GM12878 (cell line): Measurements from ENCODE around the gene SLC2A8. TPM values are rescaled to one million over a fixed set of nuclear protein-coding genes. Genes with fewer than 3 reads are reported as not detected.

Experiments
- ATAC-seq: fragments of 200-7000 bp; cut with Tn5 transposase; 3 replicates; pipeline ENCODE4 v1.9.1; 2020; ENCODE audit warnings: mild to moderate bottlenecking, moderate library complexity
- BruUV-seq: library from RNA; stranded (reverse); fragments of 400-500 nt; replicated peaks from 2 replicates; lab custom pipeline; 2021; lab: Mats Ljungman, UMichigan
- CTCF ChIA-PET: fragments of 300-600 bp; sonication (Branson Sonifier 250); formaldehyde crosslinking; extraction: SDS; loops from one replicate; lab custom pipeline; 2021; ENCODE audit warnings: inconsistent platforms; lab: Yijun Ruan, JAX
- POLR2A ChIA-PET: fragments of 350-600 bp; formaldehyde crosslinking; extraction: SDS; loops from one replicate; lab custom pipeline; 2021; ENCODE audit warnings: inconsistent platforms; lab: Charles Lee
- RAD21 ChIA-PET: fragments of 300-600 bp; sonication (Branson Sonifier 250); formaldehyde crosslinking; loops from one replicate; lab custom pipeline; 2023; ENCODE audit warnings: antibody characterized with exemption; ENCODE audit not compliant: unreplicated experiment; lab: Charles Lee
- SMC1A ChIA-PET: fragments of 300-600 bp; sonication (Branson Sonifier 250); formaldehyde crosslinking; loops from one replicate; lab custom pipeline; 2023; ENCODE audit not compliant: unreplicated experiment, uncharacterized antibody; lab: Charles Lee
- DNase-seq: peaks from one replicate; pipeline ENCODE4 v3.0.0-alpha.2; 2011; ENCODE audit warnings: low read depth, low spot score
- FAIRE-seq: peaks from 3 replicates; lab custom pipeline; 2011; peaks lifted over from hg19 to GRCh38; lab: Jason Lieb, UNC
- H2AFZ ChIP-seq: 2 replicates; pipeline ENCODE4 v1.6.0; 2011; ENCODE audit warnings: low read depth, low read length, control low read depth; ENCODE audit not compliant: control insufficient read depth
- H3K27ac ChIP-seq: 2 replicates; pipeline ENCODE4 v1.5.1; 2011; ENCODE audit warnings: control low read depth; ENCODE audit not compliant: control insufficient read depth, insufficient read depth
- H3K27me3 ChIP-seq, 2 experiments: replicated peaks in 1 of 2; 2 replicates each; pipeline versions ENCODE4 v1.6.0 to v1.6.1; 2011; ENCODE audit warnings: low read length in 1 of 2; ENCODE audit not compliant: control insufficient read depth in 2 of 2, insufficient read depth in 2 of 2
- H3K36me3 ChIP-seq, 2 experiments: 2 replicates each; pipeline ENCODE4 v1.5.1; 2011; ENCODE audit warnings: low read length in 1 of 2; ENCODE audit not compliant: control insufficient read depth in 2 of 2, insufficient read depth in 2 of 2
- H3K4me1 ChIP-seq: 2 replicates; pipeline ENCODE4 v1.6.1; 2011; ENCODE audit warnings: mild to moderate bottlenecking, low read length, moderate library complexity, mixed read lengths; ENCODE audit not compliant: control insufficient read depth, insufficient read depth
- H3K4me2 ChIP-seq: 2 replicates; pipeline ENCODE4 v1.6.0; 2011; ENCODE audit warnings: control low read depth; ENCODE audit not compliant: control insufficient read depth, insufficient read depth
- H3K4me3 ChIP-seq: fragments of 200-600 bp; sonication (generic); 2 replicates; pipeline ENCODE4 v1.5.1; 2016
- H3K79me2 ChIP-seq: 2 replicates; pipeline ENCODE4 v1.6.0; 2011; ENCODE audit warnings: low read length; ENCODE audit not compliant: control insufficient read depth, insufficient read depth
- H3K9ac ChIP-seq: 2 replicates; pipeline ENCODE4 v1.8.0; 2011; ENCODE audit warnings: low read length, control low read depth, mixed read lengths; ENCODE audit not compliant: control insufficient read depth, insufficient read depth
- H3K9me3 ChIP-seq: replicated peaks from 3 replicates; pipeline ENCODE4 v1.5.1; 2011; ENCODE audit warnings: mild to moderate bottlenecking, low read length; ENCODE audit not compliant: control insufficient read depth, insufficient read depth
- H4K20me1 ChIP-seq: 2 replicates; pipeline ENCODE4 v1.6.0; 2011; ENCODE audit not compliant: control insufficient read depth, insufficient read depth
- BMI1 ChIP-seq: fragments of 450-650 bp; IDR thresholded peaks from 2 replicates; pipeline ENCODE4 v1.6.1; 2016; ENCODE audit warnings: mild to moderate bottlenecking, moderate library complexity, borderline replicate concordance
- CBX3 ChIP-seq: fragments of 200-600 bp; sonication (generic); IDR thresholded peaks from 2 replicates; pipeline ENCODE4 v1.6.1; 2016; ENCODE audit warnings: low read depth, borderline replicate concordance
- DPF2 ChIP-seq: fragments of 450-650 bp; IDR thresholded peaks from 2 replicates; pipeline ENCODE4 v1.6.1; 2017; ENCODE audit warnings: mild to moderate bottlenecking
- EED ChIP-seq: sonication (generic); IDR thresholded peaks from 2 replicates; pipeline ENCODE4 v1.6.1; 2016; ENCODE audit warnings: antibody characterized with exemption, low read depth
- GABPA ChIP-seq: IDR thresholded peaks from 2 replicates; pipeline ENCODE4 v1.6.1; 2014; ENCODE audit warnings: antibody characterized with exemption, low read depth, mild to moderate bottlenecking, inconsistent platforms
- HSF1 ChIP-seq: fragments of 150-350 bp; IDR thresholded peaks from 2 replicates; pipeline ENCODE4 v1.6.1; 2014; ENCODE audit warnings: mild to moderate bottlenecking, low read depth, low read length
- MEF2A ChIP-seq: IDR thresholded peaks from 2 replicates; pipeline ENCODE4 v1.6.1; 2011; ENCODE audit warnings: low read depth, mild to moderate bottlenecking, low read length, moderate library complexity; ENCODE audit not compliant: insufficient read depth
- NFIC ChIP-seq: IDR thresholded peaks from 2 replicates; pipeline ENCODE4 v1.6.1; 2012; ENCODE audit warnings: low read depth, mild to moderate bottlenecking, inconsistent platforms, low read length, moderate library complexity
- NR2C2 ChIP-seq: IDR thresholded peaks from 2 replicates; pipeline ENCODE4 v1.6.1; 2011; ENCODE audit warnings: borderline replicate concordance, low read depth; ENCODE audit not compliant: control insufficient read depth, insufficient read length
- NRF1 ChIP-seq: conservative IDR thresholded peaks from 2 replicates; pipeline ENCODE4 v1.6.1; 2011; ENCODE audit warnings: mild to moderate bottlenecking, low read depth, low read length, improper control_type of control experiment
- POLR2AphosphoS2 ChIP-seq: IDR thresholded peaks from 2 replicates; pipeline ENCODE4 v1.6.1; 2011; ENCODE audit warnings: low read depth, mild to moderate bottlenecking, low read length, improper control_type of control experiment, moderate library complexity
- POLR2AphosphoS5 ChIP-seq: IDR thresholded peaks from 2 replicates; pipeline ENCODE4 v1.6.1; 2011; ENCODE audit warnings: mild to moderate bottlenecking, low read length, inconsistent platforms
- RAD51 ChIP-seq: fragments of 450-650 bp; IDR thresholded peaks from 2 replicates; pipeline ENCODE4 v1.6.1; 2016; ENCODE audit warnings: moderate library complexity, mild to moderate bottlenecking, inconsistent platforms
- SMAD5 ChIP-seq: IDR thresholded peaks from 2 replicates; pipeline ENCODE4 v1.6.1; 2016; ENCODE audit warnings: antibody characterized with exemption, low read depth
- SUPT20H ChIP-seq: IDR thresholded peaks from 2 replicates; pipeline ENCODE4 v1.6.1; 2011; ENCODE audit warnings: low read depth, mild to moderate bottlenecking, low read length, moderate library complexity, borderline replicate concordance; ENCODE audit not compliant: control insufficient read depth
- TCF3 ChIP-seq: IDR thresholded peaks from 2 replicates; pipeline ENCODE4 v1.6.1; 2012; ENCODE audit warnings: low read depth, mild to moderate bottlenecking, low read length, borderline replicate concordance; ENCODE audit not compliant: insufficient read depth
- TCF7 ChIP-seq: IDR thresholded peaks from 2 replicates; pipeline ENCODE4 v1.6.1; 2014; ENCODE audit warnings: antibody characterized with exemption, borderline replicate concordance
- WGBS: methylation state at CpG from one replicate; pipeline ENCODE4 v1.1.6; 2016; ENCODE audit warnings: low lambda C conversion rate; ENCODE audit not compliant: insufficient replicate concordance, insufficient coverage; ENCODE audit errors: missing lambda C conversion rate; 5-methylcytosine and 5-hydroxymethylcytosine counted together
- in situ Hi-C: fragments of 300-500 bp; cut with MboI; formaldehyde crosslinking; loops from 9 replicates; pipeline ENCODE4 v1.14.3; 2018; ENCODE audit warnings: mixed read lengths
- intact Hi-C: fragments of 100-400 bp; cut with micrococcal nuclease; formaldehyde crosslinking; loops from one replicate; pipeline ENCODE4 v1.14.2; 2022; ENCODE audit not compliant: unreplicated experiment
- polyA plus RNA-seq, 11 experiments: library from polyadenylated mRNA; depleted of rRNA in 4 of 11; unstranded in 6 of 11; stranded (reverse) in 5 of 11; fragments of >200 nt; fragmentation: Nextera tagmentation in 4 of 11; fragmentation: Illumina TruSeq in 1 of 11; extraction: Ambion mirVana in 4 of 11; extraction: Trizol in 1 of 11; gene quantifications; 1 replicate in 1 of 11; 2 replicates in 10 of 11; pipeline versions ENCODE4 v1.2.1 to v1.2.3, GENCODE V29; 2011 to 2016; ENCODE audit warnings: inconsistent platforms in 2 of 11, missing spikeins in 2 of 11, low read depth in 1 of 11
- total RNA-seq, 4 experiments: library from RNA; depleted of rRNA in 3 of 4; stranded (reverse); fragments of >200 nt in 3 of 4; fragmentation: Illumina TruSeq in 1 of 4; extraction: Trizol in 1 of 4; gene quantifications; 2 replicates each; pipeline versions ENCODE4 v1.2.1 to v1.2.3, GENCODE V29; 2013 to 2021
- TF ChIP-seq, protein P1 (sequence below): fragments of 450-650 bp; formaldehyde crosslinking; IDR thresholded peaks from 2 replicates; pipeline ENCODE4 v1.4.0; 2022; ENCODE audit warnings: mild to moderate bottlenecking, moderate library complexity

Gene SLC2A8
- total and polyA plus RNA-seq, 10 of the 15 experiments (the other 5 are each of a cell fraction or from before 2014, with no cell fraction given) = 0.31 to 22.7 (median 10.0) TPM

DNA sequence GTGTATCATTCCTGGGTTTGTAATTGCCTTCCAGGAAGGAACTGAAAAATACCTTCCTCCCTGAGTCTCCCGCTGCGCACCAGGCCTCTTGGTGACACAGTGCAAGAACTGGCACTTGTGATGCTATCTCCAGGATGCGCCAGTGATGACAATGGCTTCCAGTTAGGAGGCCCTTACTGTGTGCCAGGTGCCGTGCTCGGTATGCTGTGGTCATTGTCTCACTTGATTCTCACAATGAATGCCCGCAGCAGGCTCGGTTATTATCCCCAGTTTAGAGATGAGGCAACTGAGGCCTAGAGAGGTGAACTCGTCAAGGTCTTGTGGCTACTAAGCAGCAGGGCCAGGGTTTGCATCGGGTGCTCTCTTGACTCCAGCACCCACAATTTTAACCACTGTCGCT lies 31.5 kb upstream of the SLC2A8 start (continued):
- TF ChIP-seq, protein P1, sequence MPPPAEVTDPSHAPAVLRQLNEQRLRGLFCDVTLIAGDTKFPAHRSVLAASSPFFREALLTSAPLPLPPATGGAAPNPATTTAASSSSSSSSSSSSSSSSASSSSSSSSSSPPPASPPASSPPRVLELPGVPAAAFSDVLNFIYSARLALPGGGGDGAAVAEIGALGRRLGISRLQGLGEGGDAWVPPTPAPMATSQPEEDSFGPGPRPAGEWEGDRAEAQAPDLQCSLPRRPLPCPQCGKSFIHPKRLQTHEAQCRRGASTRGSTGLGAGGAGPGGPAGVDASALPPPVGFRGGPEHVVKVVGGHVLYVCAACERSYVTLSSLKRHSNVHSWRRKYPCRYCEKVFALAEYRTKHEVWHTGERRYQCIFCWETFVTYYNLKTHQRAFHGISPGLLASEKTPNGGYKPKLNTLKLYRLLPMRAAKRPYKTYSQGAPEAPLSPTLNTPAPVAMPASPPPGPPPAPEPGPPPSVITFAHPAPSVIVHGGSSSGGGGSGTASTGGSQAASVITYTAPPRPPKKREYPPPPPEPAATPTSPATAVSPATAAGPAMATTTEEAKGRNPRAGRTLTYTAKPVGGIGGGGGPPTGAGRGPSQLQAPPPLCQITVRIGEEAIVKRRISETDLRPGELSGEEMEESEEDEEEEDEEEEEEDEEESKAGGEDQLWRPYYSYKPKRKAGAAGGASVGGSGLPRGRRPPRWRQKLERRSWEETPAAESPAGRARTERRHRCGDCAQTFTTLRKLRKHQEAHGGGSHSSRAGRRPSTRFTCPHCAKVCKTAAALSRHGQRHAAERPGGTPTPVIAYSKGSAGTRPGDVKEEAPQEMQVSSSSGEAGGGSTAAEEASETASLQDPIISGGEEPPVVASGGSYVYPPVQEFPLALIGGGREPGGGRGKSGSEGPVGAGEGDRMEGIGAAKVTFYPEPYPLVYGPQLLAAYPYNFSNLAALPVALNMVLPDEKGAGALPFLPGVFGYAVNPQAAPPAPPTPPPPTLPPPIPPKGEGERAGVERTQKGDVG = no peak
- TF ChIP-seq CBX3 (no peak), NFIC (no peak), TCF7 (no peak), BMI1 (no peak), NR2C2 (no peak)

- 94% methylated on average over 7 of the region's 7 CpGs for WGBS
- DNase-seq (no peak), ATAC-seq (no peak), FAIRE-seq (no peak)
- in situ Hi-C loops = no loop called here
- intact Hi-C loops = no loop called here
- ChIA-PET POLR2A (no interaction called here), SMC1A (interaction anchor here (0.8 kb wide), 1 partner anchor 12 kb away, joined by 3 read pairs; no protein-coding TSS in a partner anchor), CTCF (no interaction called here), RAD21 (no interaction called here)
- no peaks in the 10 kb centered on the region for H3K79me2 ChIP-seq
- H3K4me2 ChIP-seq = no peak overlapping the region
- H3K9me3 ChIP-seq = no peaks in the 10 kb centered on the region
- no peak overlapping the region for H3K27ac ChIP-seq
- no peaks in the 10 kb centered on the region for H4K20me1 ChIP-seq
- no peaks in the 10 kb centered on the region for H3K36me3 ChIP-seq
- H3K4me3 ChIP-seq = no peak overlapping the region
- H3K27me3 ChIP-seq = no peaks in the 10 kb centered on the region
- BruUV-seq = no TSS peak
- H2AFZ ChIP-seq = no peak overlapping the region
- peaks cover under 1% of the 10 kb centered on the region; the same call in 1 of the 2 replicates for H3K4me1 ChIP-seq
- no peak overlapping the region for H3K9ac ChIP-seq
- no peak for TF ChIP-seq NRF1
- no peak for TF ChIP-seq BMI1
- TF ChIP-seq GABPA = no peak
- TF ChIP-seq SUPT20H = no peak
- no peak for TF ChIP-seq POLR2AphosphoS2
- TF ChIP-seq EED = no peak
- no peak for TF ChIP-seq DPF2
- TF ChIP-seq MEF2A = no peak
- no peak for TF ChIP-seq HSF1
- TF ChIP-seq TCF3 = no peak
- no peak for TF ChIP-seq POLR2AphosphoS5
- TF ChIP-seq RAD51 = no peak
- TF ChIP-seq TCF7 = no peak
- TF ChIP-seq SMAD5 = no peak
These were observed 30.4 kb upstream of the SLC2A8 start for GRCh38 chr9:127366594-127366993.
